H1 (cell line): ENCODE results near the gene C2orf81. TPM values are rescaled to one million over a fixed set of nuclear protein-coding genes. Genes with fewer than 3 reads are reported as not detected.

Experiments
- KDM4A ChIP-seq: IDR thresholded peaks from one replicate; pipeline ENCODE4 v1.7.1; 2012; ENCODE audit warnings: low read depth, mild to moderate bottlenecking, moderate library complexity, low read length, inconsistent platforms; ENCODE audit not compliant: severe bottlenecking
- NRF1 ChIP-seq: IDR thresholded peaks from 2 replicates; pipeline ENCODE4 v1.6.1; 2011; ENCODE audit warnings: mild to moderate bottlenecking, low read depth, low read length, improper control_type of control experiment
- RBBP5 ChIP-seq: IDR thresholded peaks from 2 replicates; pipeline ENCODE4 v1.7.1; 2012; ENCODE audit warnings: low read depth, mild to moderate bottlenecking, inconsistent platforms, low read length, moderate library complexity, borderline replicate concordance
- SP4 ChIP-seq: IDR thresholded peaks from 2 replicates; pipeline ENCODE4 v1.6.1; 2012; ENCODE audit warnings: low read length, inconsistent platforms
- SRF ChIP-seq: IDR thresholded peaks from 2 replicates; pipeline ENCODE4 v1.6.1; 2011; ENCODE audit warnings: mild to moderate bottlenecking, low read depth, low read length, moderate library complexity
- TAF1 ChIP-seq: IDR thresholded peaks from 2 replicates; pipeline ENCODE4 v1.6.1; 2011; ENCODE audit warnings: mild to moderate bottlenecking, low read depth, low read length
- polyA plus RNA-seq, 7 experiments: library from polyadenylated mRNA; depleted of rRNA in 3 of 7; stranded (reverse) in 5 of 7; unstranded in 2 of 7; fragments of >200 nt in 5 of 7; fragments of 200-250 nt in 2 of 7; gene quantifications; 1 replicate in 5 of 7; 2 replicates in 1 of 7; 4 replicates in 1 of 7; pipeline versions ENCODE4 v1.2.1 to v1.2.3, GENCODE V29; 2011 to 2013; ENCODE audit warnings: missing spikeins in 2 of 7, mixed read lengths in 2 of 7
- total RNA-seq: library from RNA; stranded (reverse); fragmentation: NEBNext Ultra II Directional; extraction: Animal tissue kit (Norgen Biotek cat#: 25700); gene quantifications from 2 replicates; pipeline ENCODE4 v1.2.1, GENCODE V29; 2021
- TF ChIP-seq, protein P1 (sequence below): fragments of 300-600 bp; sonication (generic); IDR thresholded peaks from 2 replicates; pipeline ENCODE4 v1.7.1; 2012; ENCODE audit warnings: low read length, moderate library complexity, mild to moderate bottlenecking, inconsistent platforms; ENCODE audit not compliant: insufficient replicate concordance
- TF ChIP-seq, protein P2 (sequence below): IDR thresholded peaks from 2 replicates; pipeline ENCODE4 v1.6.1; 2012; ENCODE audit warnings: inconsistent platforms
- TF ChIP-seq, protein P3 (sequence below): IDR thresholded peaks from 2 replicates; pipeline ENCODE4 v1.6.1; 2012; ENCODE audit warnings: inconsistent platforms

The C2orf81 gene
- total and polyA plus RNA-seq, 2 of the 8 experiments (the other 6 are each of a cell fraction or from before 2014, with no cell fraction given), result 1.6 to 3.3 TPM

DNA sequence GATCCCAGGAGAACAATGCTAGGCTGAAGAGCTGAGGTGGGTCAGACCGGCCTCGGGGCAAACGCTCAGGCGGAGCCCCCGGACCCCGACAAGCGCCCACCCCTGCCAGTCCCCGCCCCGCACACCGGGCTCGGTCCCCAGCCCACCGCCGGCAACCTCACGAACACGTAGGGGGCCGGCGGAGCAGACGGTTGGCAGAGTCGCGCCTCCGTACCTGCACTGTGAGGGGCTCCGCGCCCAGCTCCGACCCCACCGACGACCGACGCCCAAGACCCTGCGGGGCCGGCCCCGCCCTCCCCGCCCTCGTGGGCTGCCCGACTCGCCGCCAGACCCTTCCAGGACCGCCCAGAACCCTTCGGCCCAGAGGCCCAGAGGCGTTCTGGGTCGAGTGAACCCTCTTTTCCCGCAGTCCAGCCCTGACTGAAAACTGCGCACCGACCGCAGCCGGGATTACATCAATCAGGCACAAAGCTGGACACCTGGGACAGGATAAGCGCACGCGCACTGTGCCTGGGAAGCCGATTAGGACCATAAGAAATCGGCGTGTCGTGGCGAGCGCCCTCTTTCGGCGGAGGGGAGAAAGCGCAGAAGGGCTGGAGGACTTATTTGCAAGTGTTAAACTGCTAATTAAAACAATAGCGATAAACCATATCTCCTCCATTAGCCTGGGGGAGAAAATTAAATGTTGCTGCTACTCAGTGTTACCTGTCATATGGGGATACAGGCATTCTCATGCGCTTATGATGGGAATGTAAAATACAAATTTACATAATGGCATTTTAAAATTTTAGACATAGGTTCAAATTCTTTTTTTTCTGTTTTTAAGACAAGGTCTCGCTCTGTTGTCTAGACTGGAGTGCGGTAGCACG, 29.6 kb downstream of the C2orf81 start (continued):
- TF ChIP-seq, protein P1, sequence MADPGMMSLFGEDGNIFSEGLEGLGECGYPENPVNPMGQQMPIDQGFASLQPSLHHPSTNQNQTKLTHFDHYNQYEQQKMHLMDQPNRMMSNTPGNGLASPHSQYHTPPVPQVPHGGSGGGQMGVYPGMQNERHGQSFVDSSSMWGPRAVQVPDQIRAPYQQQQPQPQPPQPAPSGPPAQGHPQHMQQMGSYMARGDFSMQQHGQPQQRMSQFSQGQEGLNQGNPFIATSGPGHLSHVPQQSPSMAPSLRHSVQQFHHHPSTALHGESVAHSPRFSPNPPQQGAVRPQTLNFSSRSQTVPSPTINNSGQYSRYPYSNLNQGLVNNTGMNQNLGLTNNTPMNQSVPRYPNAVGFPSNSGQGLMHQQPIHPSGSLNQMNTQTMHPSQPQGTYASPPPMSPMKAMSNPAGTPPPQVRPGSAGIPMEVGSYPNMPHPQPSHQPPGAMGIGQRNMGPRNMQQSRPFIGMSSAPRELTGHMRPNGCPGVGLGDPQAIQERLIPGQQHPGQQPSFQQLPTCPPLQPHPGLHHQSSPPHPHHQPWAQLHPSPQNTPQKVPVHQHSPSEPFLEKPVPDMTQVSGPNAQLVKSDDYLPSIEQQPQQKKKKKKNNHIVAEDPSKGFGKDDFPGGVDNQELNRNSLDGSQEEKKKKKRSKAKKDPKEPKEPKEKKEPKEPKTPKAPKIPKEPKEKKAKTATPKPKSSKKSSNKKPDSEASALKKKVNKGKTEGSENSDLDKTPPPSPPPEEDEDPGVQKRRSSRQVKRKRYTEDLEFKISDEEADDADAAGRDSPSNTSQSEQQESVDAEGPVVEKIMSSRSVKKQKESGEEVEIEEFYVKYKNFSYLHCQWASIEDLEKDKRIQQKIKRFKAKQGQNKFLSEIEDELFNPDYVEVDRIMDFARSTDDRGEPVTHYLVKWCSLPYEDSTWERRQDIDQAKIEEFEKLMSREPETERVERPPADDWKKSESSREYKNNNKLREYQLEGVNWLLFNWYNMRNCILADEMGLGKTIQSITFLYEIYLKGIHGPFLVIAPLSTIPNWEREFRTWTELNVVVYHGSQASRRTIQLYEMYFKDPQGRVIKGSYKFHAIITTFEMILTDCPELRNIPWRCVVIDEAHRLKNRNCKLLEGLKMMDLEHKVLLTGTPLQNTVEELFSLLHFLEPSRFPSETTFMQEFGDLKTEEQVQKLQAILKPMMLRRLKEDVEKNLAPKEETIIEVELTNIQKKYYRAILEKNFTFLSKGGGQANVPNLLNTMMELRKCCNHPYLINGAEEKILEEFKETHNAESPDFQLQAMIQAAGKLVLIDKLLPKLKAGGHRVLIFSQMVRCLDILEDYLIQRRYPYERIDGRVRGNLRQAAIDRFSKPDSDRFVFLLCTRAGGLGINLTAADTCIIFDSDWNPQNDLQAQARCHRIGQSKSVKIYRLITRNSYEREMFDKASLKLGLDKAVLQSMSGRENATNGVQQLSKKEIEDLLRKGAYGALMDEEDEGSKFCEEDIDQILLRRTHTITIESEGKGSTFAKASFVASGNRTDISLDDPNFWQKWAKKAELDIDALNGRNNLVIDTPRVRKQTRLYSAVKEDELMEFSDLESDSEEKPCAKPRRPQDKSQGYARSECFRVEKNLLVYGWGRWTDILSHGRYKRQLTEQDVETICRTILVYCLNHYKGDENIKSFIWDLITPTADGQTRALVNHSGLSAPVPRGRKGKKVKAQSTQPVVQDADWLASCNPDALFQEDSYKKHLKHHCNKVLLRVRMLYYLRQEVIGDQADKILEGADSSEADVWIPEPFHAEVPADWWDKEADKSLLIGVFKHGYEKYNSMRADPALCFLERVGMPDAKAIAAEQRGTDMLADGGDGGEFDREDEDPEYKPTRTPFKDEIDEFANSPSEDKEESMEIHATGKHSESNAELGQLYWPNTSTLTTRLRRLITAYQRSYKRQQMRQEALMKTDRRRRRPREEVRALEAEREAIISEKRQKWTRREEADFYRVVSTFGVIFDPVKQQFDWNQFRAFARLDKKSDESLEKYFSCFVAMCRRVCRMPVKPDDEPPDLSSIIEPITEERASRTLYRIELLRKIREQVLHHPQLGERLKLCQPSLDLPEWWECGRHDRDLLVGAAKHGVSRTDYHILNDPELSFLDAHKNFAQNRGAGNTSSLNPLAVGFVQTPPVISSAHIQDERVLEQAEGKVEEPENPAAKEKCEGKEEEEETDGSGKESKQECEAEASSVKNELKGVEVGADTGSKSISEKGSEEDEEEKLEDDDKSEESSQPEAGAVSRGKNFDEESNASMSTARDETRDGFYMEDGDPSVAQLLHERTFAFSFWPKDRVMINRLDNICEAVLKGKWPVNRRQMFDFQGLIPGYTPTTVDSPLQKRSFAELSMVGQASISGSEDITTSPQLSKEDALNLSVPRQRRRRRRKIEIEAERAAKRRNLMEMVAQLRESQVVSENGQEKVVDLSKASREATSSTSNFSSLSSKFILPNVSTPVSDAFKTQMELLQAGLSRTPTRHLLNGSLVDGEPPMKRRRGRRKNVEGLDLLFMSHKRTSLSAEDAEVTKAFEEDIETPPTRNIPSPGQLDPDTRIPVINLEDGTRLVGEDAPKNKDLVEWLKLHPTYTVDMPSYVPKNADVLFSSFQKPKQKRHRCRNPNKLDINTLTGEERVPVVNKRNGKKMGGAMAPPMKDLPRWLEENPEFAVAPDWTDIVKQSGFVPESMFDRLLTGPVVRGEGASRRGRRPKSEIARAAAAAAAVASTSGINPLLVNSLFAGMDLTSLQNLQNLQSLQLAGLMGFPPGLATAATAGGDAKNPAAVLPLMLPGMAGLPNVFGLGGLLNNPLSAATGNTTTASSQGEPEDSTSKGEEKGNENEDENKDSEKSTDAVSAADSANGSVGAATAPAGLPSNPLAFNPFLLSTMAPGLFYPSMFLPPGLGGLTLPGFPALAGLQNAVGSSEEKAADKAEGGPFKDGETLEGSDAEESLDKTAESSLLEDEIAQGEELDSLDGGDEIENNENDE, result peak; percentile 57
- TF ChIP-seq RBBP5, result peak; percentile 47; the same call in 1 of the 2 replicates
- TF ChIP-seq, protein P2, sequence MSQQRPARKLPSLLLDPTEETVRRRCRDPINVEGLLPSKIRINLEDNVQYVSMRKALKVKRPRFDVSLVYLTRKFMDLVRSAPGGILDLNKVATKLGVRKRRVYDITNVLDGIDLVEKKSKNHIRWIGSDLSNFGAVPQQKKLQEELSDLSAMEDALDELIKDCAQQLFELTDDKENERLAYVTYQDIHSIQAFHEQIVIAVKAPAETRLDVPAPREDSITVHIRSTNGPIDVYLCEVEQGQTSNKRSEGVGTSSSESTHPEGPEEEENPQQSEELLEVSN, result no peak
- peak; percentile 29 for TF ChIP-seq KDM4A
- peak; percentile 57 for TF ChIP-seq NRF1
- TF ChIP-seq TAF1, result peak; percentile 82; the same call in 1 of the 2 replicates
- TF ChIP-seq, protein P3, sequence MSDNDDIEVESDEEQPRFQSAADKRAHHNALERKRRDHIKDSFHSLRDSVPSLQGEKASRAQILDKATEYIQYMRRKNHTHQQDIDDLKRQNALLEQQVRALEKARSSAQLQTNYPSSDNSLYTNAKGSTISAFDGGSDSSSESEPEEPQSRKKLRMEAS, result peak; percentile 52; the same call in 1 of the 2 replicates
- TF ChIP-seq SRF, result no peak
- peak; percentile 100 for TF ChIP-seq SP4
